Heart left ventricle (tissue), 16 donors: Measurements from ENCODE around the gene ASF1B. TPM values are rescaled to one million over a fixed set of nuclear protein-coding genes. Genes with fewer than 3 reads are reported as not detected.
A peak's percentile ranks its signal among the peaks of the same experiment; 100 is the strongest.

ENCODE experiments used
- ATAC-seq, 4 donors: fragments of 200-7000 bp; cut with Tn5 transposase; one replicate each; pipeline ENCODE4 v1.9.1; 2020 to 2022; ENCODE audit warnings: moderate library complexity in 4 of 4, mild to moderate bottlenecking in 3 of 4, moderate number of reproducible peaks in 1 of 4
- DNase-seq, 5 donors: peaks; one replicate each; pipeline ENCODE4 v3.0.0-alpha.2; 2020
- H3K27ac ChIP-seq, 12 donors: fragments of 200-600 bp; sonication (generic) in 4 of 12; one replicate each; pipeline versions ENCODE4 v1.5.0 to v1.8.0; 2016 to 2022; ENCODE audit warnings: mild to moderate bottlenecking in 2 of 12
- H3K27me3 ChIP-seq, 9 donors: fragments of 200-600 bp; sonication (generic) in 2 of 9; one replicate each; pipeline versions ENCODE4 v1.5.1 to v1.8.0; 2016 to 2022; ENCODE audit warnings: mild to moderate bottlenecking in 3 of 9
- H3K36me3 ChIP-seq, 9 donors: fragments of 200-600 bp; sonication (generic) in 2 of 9; one replicate each; pipeline versions ENCODE4 v1.5.0 to v1.8.0; 2018 to 2022; ENCODE audit warnings: mild to moderate bottlenecking in 2 of 9
- H3K4me1 ChIP-seq, 12 donors: fragments of 200-600 bp; sonication (generic) in 4 of 12; one replicate each; pipeline versions ENCODE4 v1.5.0 to v1.8.0; 2016 to 2022; ENCODE audit warnings: mild to moderate bottlenecking in 3 of 12
- H3K4me3 ChIP-seq, 12 donors: fragments of 200-600 bp; sonication (generic) in 4 of 12; one replicate each; pipeline versions ENCODE4 v1.5.0 to v1.8.0; 2017 to 2022; ENCODE audit warnings: mild to moderate bottlenecking in 9 of 12, moderate library complexity in 4 of 12
- H3K9me3 ChIP-seq, 12 donors: fragments of 200-600 bp; sonication (generic) in 4 of 12; one replicate each; pipeline versions ENCODE4 v1.5.0 to v1.8.0; 2016 to 2022; ENCODE audit warnings: mild to moderate bottlenecking in 1 of 12
- POLR2A ChIP-seq, 2 donors: fragments of 450-650 bp; IDR thresholded peaks; one replicate each; pipeline ENCODE4 v1.6.1; 2017; ENCODE audit warnings: antibody characterized with exemption in 2 of 2, mild to moderate bottlenecking in 2 of 2, moderate library complexity in 2 of 2
- WGBS, 4 donors: extraction: QIAGEN DNeasy Blood & Tissue Kit in 2 of 4; methylation state at CpG; one replicate each; pipeline versions ENCODE4 v1.1.5 to v1.1.7; 2013 to 2018; 5-methylcytosine and 5-hydroxymethylcytosine counted together
- intact Hi-C, 10 donors: fragments of 100-400 bp; cut with DNase I; formaldehyde crosslinking; loops; one replicate each; pipeline versions ENCODE4 v1.11.1 to v1.14.2; 2022
- polyA plus RNA-seq, 2 donors: library from polyadenylated mRNA; stranded (reverse); fragments of 200-250 nt; gene quantifications; one replicate each; pipeline ENCODE4 v1.2.3, GENCODE V29; 2013
- total RNA-seq, 9 donors: library from RNA; depleted of rRNA in 2 of 9; stranded (reverse); fragments of >200 nt in 2 of 9; fragmentation: NEBNext Ultra II Directional in 3 of 9; extraction: Animal tissue kit (Norgen Biotek cat#: 25700) in 3 of 9; gene quantifications; one replicate each; pipeline versions ENCODE4 v1.1.0 to v1.2.4, GENCODE V29; 2016 to 2023
- TF ChIP-seq, protein P1 (sequence below), 12 donors: fragments of 200-600 bp; sonication (generic) in 4 of 12; IDR thresholded peaks; one replicate each; pipeline versions ENCODE4 v1.5.0 to v1.8.0; 2018 to 2022; ENCODE audit warnings: antibody characterized with exemption in 12 of 12, mild to moderate bottlenecking in 5 of 12
- donor health status: ischemic (EF 13 %, LVEDD 7.1; RV severe dilation, severe dysfunction).
- donor health status: healthy with polysubstance abuse.
- donor health status: DM: no; HTN: yes; CAD: no.
- donor health status: DM: no; HTN: no; CAD: no.
- donor health status: ischemic (EF 25% LVEDD 6.9; RV normal size, moderate dysfunction).
- donor health status: ischemic (EF 25% LVEDD 5.7; RV mildly dilated, moderate dysfunction).
- donor health status: healthy.
- donor health status: DM: yes; HTN: yes; CAD: no.
- donor health status: ischemic (EF 35%, LVEDD 5.7; RV mildly dilated, moderate dysfunction).
- donor health status: nonischemic (EF 11% LVEDD 7.7; RV severe dilation, severe dysfunction).
- donor health status: DM: yes; HTN: yes; CAD: no.
- donor health status: PGD.
- donor health status: ischemic (EF 29% LVEDD 5.4; RV normal size, mild dysfunction).
- donor health status: nonischemic (EF 23%, LVEDD 6.1; RV moderate dilation, normal function).

ASF1B gene
- total and polyA plus RNA-seq, 11 donors: 0.19 to 7.0 (median 0.91) TPM

DNA sequence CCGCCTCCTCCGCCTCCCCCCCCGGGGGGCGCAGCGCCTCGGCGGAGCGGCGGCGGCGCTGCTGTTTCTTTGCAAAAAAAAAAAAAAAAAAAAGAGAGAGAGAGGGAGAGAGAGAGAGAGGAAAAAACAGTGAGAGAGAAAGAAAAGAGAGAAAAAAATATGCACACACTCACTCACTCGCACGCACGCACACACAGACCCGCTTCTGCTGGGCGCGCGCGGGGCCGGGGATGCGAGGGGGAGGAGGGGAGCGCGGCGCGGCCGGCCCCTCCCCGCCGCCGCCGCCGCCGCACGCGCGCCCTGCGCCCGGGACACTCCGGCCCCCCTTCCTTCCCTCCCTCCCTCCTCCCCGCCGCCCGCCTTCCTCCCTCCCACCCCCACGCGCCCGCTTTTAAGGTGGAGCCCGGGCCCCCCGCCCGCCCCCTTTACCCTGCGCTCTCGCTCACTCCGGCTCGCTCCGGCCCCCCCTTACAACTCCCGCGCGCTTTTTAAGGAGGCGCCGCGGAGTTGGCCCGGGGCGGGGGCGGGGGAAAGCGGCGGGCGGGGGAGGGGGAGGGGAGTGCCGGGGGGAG is 45.8 kb downstream of the ASF1B start, which contains the start of gene SAMD1:
SAMD1 (minus strand) TSS at position 243 of the 572 bp plus-strand sequence.
- intact Hi-C loops: loop anchor here in 1 of 10 donors (1.0 kb wide), 1 partner anchor 47 kb away; no protein-coding TSS in a partner anchor
- DNase-seq (peak; percentile 94 to 97 (median 94)), ATAC-seq (peak; percentile 67 to 74 (median 72))
- peak within 1 kb of the TSS; percentile 61 to 96 (median 88) for H3K4me3 ChIP-seq
- no peak for TF ChIP-seq POLR2A (IDR thresholded peaks at IDR 0.05)
- TF ChIP-seq, protein P1, sequence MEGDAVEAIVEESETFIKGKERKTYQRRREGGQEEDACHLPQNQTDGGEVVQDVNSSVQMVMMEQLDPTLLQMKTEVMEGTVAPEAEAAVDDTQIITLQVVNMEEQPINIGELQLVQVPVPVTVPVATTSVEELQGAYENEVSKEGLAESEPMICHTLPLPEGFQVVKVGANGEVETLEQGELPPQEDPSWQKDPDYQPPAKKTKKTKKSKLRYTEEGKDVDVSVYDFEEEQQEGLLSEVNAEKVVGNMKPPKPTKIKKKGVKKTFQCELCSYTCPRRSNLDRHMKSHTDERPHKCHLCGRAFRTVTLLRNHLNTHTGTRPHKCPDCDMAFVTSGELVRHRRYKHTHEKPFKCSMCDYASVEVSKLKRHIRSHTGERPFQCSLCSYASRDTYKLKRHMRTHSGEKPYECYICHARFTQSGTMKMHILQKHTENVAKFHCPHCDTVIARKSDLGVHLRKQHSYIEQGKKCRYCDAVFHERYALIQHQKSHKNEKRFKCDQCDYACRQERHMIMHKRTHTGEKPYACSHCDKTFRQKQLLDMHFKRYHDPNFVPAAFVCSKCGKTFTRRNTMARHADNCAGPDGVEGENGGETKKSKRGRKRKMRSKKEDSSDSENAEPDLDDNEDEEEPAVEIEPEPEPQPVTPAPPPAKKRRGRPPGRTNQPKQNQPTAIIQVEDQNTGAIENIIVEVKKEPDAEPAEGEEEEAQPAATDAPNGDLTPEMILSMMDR (IDR thresholded peaks at IDR 0.05): no peak
- H3K27me3 ChIP-seq: no peaks in the 10 kb centered on the region
- H3K36me3 ChIP-seq: peaks cover 0 to 29% (median 19%) of the 10 kb centered on the region in 9 donors
- H3K9me3 ChIP-seq: peaks cover 0 to 13% (median 7%) of the 10 kb centered on the region in 12 donors
- peaks cover 0 to 19% (median 12%) of the 10 kb centered on the region in 12 donors for H3K4me1 ChIP-seq
- WGBS, 4 donors: 1 to 2% (median 1%) methylated on average over 24 to 57 of the region's 65 CpGs
- peak within 1 kb of the TSS; percentile 89 to 99 (median 96) for H3K27ac ChIP-seq

- intact Hi-C loops: loop anchor here in 2 of 10 donors (1.0 to 10.0 kb wide), 2 partner anchors 47 to 315 kb away; partner anchors contain the start of gene C19orf53 (in 1 of the 2)
- ATAC-seq (peak in 1 of 4 donors; percentile 9), DNase-seq (peak in 4 of 5 donors; percentile 53 to 86 (median 70))
- Histone ChIP-seq H3K27ac (peak overlapping the region; percentile 23 to 99 (median 96)), H3K4me3 (peak overlapping the region; percentile 37 to 96 (median 88)), H3K27me3 (no peaks in the 10 kb centered on the region), H3K9me3 (peaks cover 0 to 13% (median 7%) of the 10 kb centered on the region in 12 donors), H3K36me3 (peaks cover 0 to 28% (median 18%) of the 10 kb centered on the region in 9 donors), H3K4me1 (peaks cover 0 to 19% (median 12%) of the 10 kb centered on the region in 12 donors)
- TF ChIP-seq, protein P1 (IDR thresholded peaks at IDR 0.05): peak in 2 of 12 donors; percentile 21 to 31
- TF ChIP-seq POLR2A (IDR thresholded peaks at IDR 0.05): no peak
- WGBS, 4 donors: 0 to 1% (median 0%) methylated on average over 19 to 142 of the region's 142 CpGs
These were observed 46.5 kb downstream of the ASF1B start for GRCh38 chr19:14089662-14090508.

DNA sequence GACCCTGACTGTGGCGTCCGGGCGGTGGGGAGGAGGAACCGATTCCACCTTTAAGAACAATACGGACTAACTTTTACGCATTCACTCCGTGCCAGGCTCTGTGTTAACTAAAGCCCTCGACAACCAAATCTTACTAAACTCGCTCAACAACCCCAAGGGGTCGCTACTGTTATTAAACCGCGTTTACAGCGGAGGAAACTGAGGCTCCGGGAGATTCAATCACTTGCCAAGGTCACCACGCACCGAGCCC is 47.1 kb downstream of the ASF1B start:
- peak overlapping the region in 11 of 12 donors; percentile 19 to 96 (median 86) for H3K4me3 ChIP-seq
- 12 to 24% (median 16%) methylated on average over 13 to 16 of the region's 16 CpGs for WGBS, 4 donors
- intact Hi-C loops: loop anchor here in 1 of 10 donors (10.0 kb wide), 1 partner anchor 315 kb away; the partner anchor contains the start of gene C19orf53
- ATAC-seq (no peak), DNase-seq (no peak)
- H3K27me3 ChIP-seq: no peaks in the 10 kb centered on the region
- H3K4me1 ChIP-seq: peaks cover 0 to 19% (median 12%) of the 10 kb centered on the region in 12 donors
- peaks cover 0 to 28% (median 18%) of the 10 kb centered on the region in 9 donors for H3K36me3 ChIP-seq
- peak overlapping the region; percentile 23 to 99 (median 60) for H3K27ac ChIP-seq
- no peak for TF ChIP-seq POLR2A (IDR thresholded peaks at IDR 0.05)
- TF ChIP-seq, protein P1 (IDR thresholded peaks at IDR 0.05): peak in 3 of 12 donors; percentile 12 to 31 (median 13)
- peaks cover 0 to 13% (median 7%) of the 10 kb centered on the region in 12 donors for H3K9me3 ChIP-seq
